IPS-15b (cell line): ENCODE data around the gene FAM20B.
"Not testable (repeated sequence)": the region's sequence is repeated elsewhere in the genome, so short reads cannot be mapped to it uniquely, and the experiment has no call there.

ENCODE experiments used
- H3K27me3 ChIP-seq: one replicate; pipeline ENCODE4 v1.6.1; 2013; ENCODE audit warnings: low read length; ENCODE audit not compliant: control insufficient read depth, insufficient read depth
- H3K36me3 ChIP-seq: one replicate; pipeline ENCODE4 v1.6.1; 2013; ENCODE audit warnings: low read length; ENCODE audit not compliant: control insufficient read depth, insufficient read depth
- H3K4me1 ChIP-seq: one replicate; pipeline ENCODE4 v1.6.1; 2013; ENCODE audit warnings: mild to moderate bottlenecking, low read length; ENCODE audit not compliant: control insufficient read depth, insufficient read depth
- H3K4me3 ChIP-seq: one replicate; pipeline ENCODE4 v1.5.1; 2013; ENCODE audit warnings: low read depth, low read length
- H3K9ac ChIP-seq: one replicate; pipeline ENCODE4 v1.6.1; 2013; ENCODE audit warnings: low read depth, mild to moderate bottlenecking, low read length
- H3K9me3 ChIP-seq: one replicate; pipeline ENCODE4 v1.6.1; 2013; ENCODE audit warnings: mild to moderate bottlenecking, low read length; ENCODE audit not compliant: control insufficient read depth, insufficient read depth

The FAM20B gene

GRCh38 chr1:179026813-179027669 lies 1.3 kb downstream of the FAM20B start:
- H3K9ac ChIP-seq = peak overlapping the region; percentile 74
- H3K4me3 ChIP-seq = peak overlapping the region; percentile 59
- H3K9me3 ChIP-seq = no peaks in the 10 kb centered on the region
- peaks cover 10% of the 10 kb centered on the region for H3K27me3 ChIP-seq
- no peaks in the 10 kb centered on the region for H3K36me3 ChIP-seq
- peaks cover 20% of the 10 kb centered on the region for H3K4me1 ChIP-seq

GRCh38 chr1:179029321-179029759 lies 3.6 kb downstream of the FAM20B start:
- no peak overlapping the region for H3K4me3 ChIP-seq
- no peaks in the 10 kb centered on the region for H3K36me3 ChIP-seq
- no peak overlapping the region for H3K9ac ChIP-seq
- peaks cover 3% of the 10 kb centered on the region for H3K27me3 ChIP-seq
- H3K9me3 ChIP-seq = no peaks in the 10 kb centered on the region
- peaks cover 20% of the 10 kb centered on the region for H3K4me1 ChIP-seq

GRCh38 chr1:179030130-179030529 lies 4.4 kb downstream of the FAM20B start:
- peaks cover 23% of the 10 kb centered on the region for H3K4me1 ChIP-seq
- no peaks in the 10 kb centered on the region for H3K9me3 ChIP-seq
- H3K36me3 ChIP-seq = no peaks in the 10 kb centered on the region
- H3K9ac ChIP-seq = no peak overlapping the region
- H3K4me3 ChIP-seq = no peak overlapping the region
- no peaks in the 10 kb centered on the region for H3K27me3 ChIP-seq

- H3K4me1 ChIP-seq = peaks cover 23% of the 10 kb centered on the region
- no peaks in the 10 kb centered on the region for H3K36me3 ChIP-seq
- H3K9ac ChIP-seq = no peak overlapping the region
- H3K27me3 ChIP-seq = no peaks in the 10 kb centered on the region
- no peak overlapping the region for H3K4me3 ChIP-seq
- H3K9me3 ChIP-seq = no peaks in the 10 kb centered on the region
These were observed 5.0 kb downstream of the FAM20B start for GRCh38 chr1:179030683-179031082.

- Histone ChIP-seq H3K36me3 (no peaks in the 10 kb centered on the region), H3K4me1 (peaks cover 23% of the 10 kb centered on the region), H3K27me3 (no peaks in the 10 kb centered on the region), H3K4me3 (no peak overlapping the region), H3K9me3 (no peaks in the 10 kb centered on the region), H3K9ac (no peak overlapping the region)
These were observed 5.6 kb downstream of the FAM20B start for GRCh38 chr1:179031284-179031683.

- no peak overlapping the region for H3K4me3 ChIP-seq
- no peaks in the 10 kb centered on the region for H3K36me3 ChIP-seq
- H3K9ac ChIP-seq = no peak overlapping the region
- H3K9me3 ChIP-seq = no peaks in the 10 kb centered on the region
- no peaks in the 10 kb centered on the region for H3K27me3 ChIP-seq
- H3K4me1 ChIP-seq = peaks cover 23% of the 10 kb centered on the region
These were observed 6.3 kb downstream of the FAM20B start for GRCh38 chr1:179031855-179032513.

- H3K4me1 ChIP-seq = peaks cover 13% of the 10 kb centered on the region
- no peak overlapping the region for H3K4me3 ChIP-seq
- no peaks in the 10 kb centered on the region for H3K36me3 ChIP-seq
- H3K9me3 ChIP-seq = no peaks in the 10 kb centered on the region
- H3K27me3 ChIP-seq = no peaks in the 10 kb centered on the region
- no peak overlapping the region for H3K9ac ChIP-seq
These were observed 9.0 kb downstream of the FAM20B start for GRCh38 chr1:179034720-179035119.

- Histone ChIP-seq H3K9me3 (no peaks in the 10 kb centered on the region), H3K27me3 (no peaks in the 10 kb centered on the region), H3K36me3 (no peaks in the 10 kb centered on the region), H3K4me1 (peaks cover 12% of the 10 kb centered on the region), H3K9ac (no peak overlapping the region), H3K4me3 (no peak overlapping the region)
These were observed 11.3 kb downstream of the FAM20B start for GRCh38 chr1:179036844-179037465.

- Histone ChIP-seq H3K4me1 (peaks cover 12% of the 10 kb centered on the region), H3K27me3 (no peaks in the 10 kb centered on the region), H3K9ac (no peak overlapping the region), H3K36me3 (no peaks in the 10 kb centered on the region), H3K4me3 (no peak overlapping the region), H3K9me3 (no peaks in the 10 kb centered on the region)
These were observed 13.0 kb downstream of the FAM20B start for GRCh38 chr1:179038528-179039281.

GRCh38 chr1:179039502-179040174 lies 13.9 kb downstream of the FAM20B start:
- not testable (repeated sequence) for H3K9ac ChIP-seq, H3K27me3 ChIP-seq, H3K9me3 ChIP-seq, H3K36me3 ChIP-seq, H3K4me1 ChIP-seq, H3K4me3 ChIP-seq

- H3K36me3 ChIP-seq, H3K9me3 ChIP-seq, H3K4me1 ChIP-seq, H3K27me3 ChIP-seq, H3K4me3 ChIP-seq, H3K9ac ChIP-seq: not testable (repeated sequence)
These were observed 14.5 kb downstream of the FAM20B start for GRCh38 chr1:179040175-179040551.
